PC-9 (cell line): ENCODE measurements around the gene ZNF429.

ENCODE experiments used
- EZH2 ChIP-seq: fragments of 200-600 bp; sonication (generic); IDR thresholded peaks from 2 replicates; pipeline ENCODE4 v1.8.0; 2017; ENCODE audit warnings: antibody characterized with exemption, low read depth
- TF ChIP-seq, protein P1 (sequence below): fragments of 200-600 bp; sonication (generic); conservative IDR thresholded peaks from 2 replicates; pipeline ENCODE4 v1.6.1; 2017; ENCODE audit warnings: mixed run types, antibody characterized with exemption, mild to moderate bottlenecking, moderate library complexity

DNA sequence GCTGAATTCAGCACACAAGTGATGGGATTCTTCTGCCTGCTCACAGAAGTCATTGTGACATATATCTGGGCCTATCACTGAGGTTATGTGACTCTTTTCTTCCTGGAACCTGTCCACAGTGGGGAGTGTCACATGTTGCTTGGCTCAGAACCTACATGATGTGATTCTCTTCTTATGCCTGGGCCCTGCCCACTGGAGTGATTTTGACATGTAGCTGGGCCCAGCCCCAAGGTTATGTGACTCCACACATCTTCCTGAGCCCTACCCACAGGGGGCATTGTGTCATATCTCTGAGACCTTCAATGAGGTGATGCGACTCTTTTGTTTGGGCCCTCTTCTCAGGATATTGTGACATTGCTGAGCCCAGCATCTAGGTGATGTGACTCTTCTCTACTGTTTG, 17.4 kb upstream of the ZNF429 start:
- TF ChIP-seq, protein P1, sequence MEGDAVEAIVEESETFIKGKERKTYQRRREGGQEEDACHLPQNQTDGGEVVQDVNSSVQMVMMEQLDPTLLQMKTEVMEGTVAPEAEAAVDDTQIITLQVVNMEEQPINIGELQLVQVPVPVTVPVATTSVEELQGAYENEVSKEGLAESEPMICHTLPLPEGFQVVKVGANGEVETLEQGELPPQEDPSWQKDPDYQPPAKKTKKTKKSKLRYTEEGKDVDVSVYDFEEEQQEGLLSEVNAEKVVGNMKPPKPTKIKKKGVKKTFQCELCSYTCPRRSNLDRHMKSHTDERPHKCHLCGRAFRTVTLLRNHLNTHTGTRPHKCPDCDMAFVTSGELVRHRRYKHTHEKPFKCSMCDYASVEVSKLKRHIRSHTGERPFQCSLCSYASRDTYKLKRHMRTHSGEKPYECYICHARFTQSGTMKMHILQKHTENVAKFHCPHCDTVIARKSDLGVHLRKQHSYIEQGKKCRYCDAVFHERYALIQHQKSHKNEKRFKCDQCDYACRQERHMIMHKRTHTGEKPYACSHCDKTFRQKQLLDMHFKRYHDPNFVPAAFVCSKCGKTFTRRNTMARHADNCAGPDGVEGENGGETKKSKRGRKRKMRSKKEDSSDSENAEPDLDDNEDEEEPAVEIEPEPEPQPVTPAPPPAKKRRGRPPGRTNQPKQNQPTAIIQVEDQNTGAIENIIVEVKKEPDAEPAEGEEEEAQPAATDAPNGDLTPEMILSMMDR, result no peak
- TF ChIP-seq EZH2, result no peak
